GM19099 (cell line): Measurements from ENCODE around the gene GJB1.

ENCODE experiments used
- POLR2A ChIP-seq: IDR thresholded peaks from 3 replicates; pipeline ENCODE4 v1.6.1; 2011; ENCODE audit warnings: low read depth; ENCODE audit not compliant: insufficient read length; ENCODE audit errors: extremely low read depth

Gene GJB1

GRCh38 chrX:71239781-71240180, 16.8 kb downstream of the GJB1 start:
- no peak for TF ChIP-seq POLR2A

DNA sequence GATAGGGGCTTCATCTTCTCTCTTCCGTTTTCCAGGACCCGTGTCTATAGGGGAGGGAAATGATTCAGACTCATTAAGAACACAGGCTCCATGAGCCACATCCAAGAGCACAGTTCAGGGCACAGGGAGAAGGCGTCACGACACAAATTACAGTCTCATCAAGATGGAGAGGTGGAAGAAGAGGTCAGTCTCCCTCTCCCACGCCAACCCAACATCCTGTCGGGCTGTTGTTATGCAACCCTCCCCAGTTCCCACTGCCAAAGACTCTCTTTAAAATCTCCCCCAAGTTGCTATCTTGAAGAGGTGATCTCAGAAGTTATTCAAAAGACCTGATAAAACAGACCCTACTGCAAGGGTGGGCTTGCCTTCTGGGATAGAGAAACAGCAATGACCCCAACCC, 18.3 kb downstream of the GJB1 start:
- no peak for TF ChIP-seq POLR2A

DNA sequence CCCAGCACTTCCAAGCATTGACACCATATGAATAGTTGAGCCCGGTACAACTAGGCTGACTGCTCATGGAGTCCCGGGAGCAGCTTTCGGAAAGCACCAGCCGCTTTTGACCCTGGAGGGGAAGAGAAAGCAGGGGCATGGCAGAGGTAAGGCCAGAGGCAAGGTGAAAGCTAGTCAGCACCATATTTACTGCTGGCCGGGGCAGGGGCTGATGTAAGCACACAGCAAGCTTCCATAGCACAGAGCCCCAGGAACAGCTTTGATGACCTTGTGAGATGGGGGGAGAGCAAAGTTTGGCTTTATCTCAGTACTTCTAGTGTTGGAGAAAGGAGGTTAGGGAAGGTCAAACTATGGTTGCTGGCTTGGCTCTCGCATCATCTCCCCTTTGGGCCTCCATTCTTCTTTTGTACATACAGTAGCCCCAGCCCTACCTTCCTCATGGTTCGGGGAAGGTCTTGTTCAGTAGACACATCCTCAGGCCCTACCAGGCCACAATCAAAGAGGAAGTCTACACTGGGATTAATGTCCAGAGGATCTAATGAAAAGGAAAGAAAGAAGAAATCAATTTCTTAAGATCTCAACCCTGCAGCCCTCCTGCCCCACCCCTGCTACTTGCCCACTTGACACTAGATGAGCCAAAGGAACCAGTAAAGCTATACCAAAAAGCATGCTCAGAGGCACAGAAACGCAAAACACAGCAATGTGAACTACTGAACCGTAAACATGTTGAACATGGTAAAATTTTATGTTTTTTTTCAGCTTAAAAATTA, 21.5 kb downstream of the GJB1 start:
- no peak for TF ChIP-seq POLR2A

GRCh38 chrX:71245159-71245558, 22.1 kb downstream of the GJB1 start:
- no peak for TF ChIP-seq POLR2A

- TF ChIP-seq POLR2A: no peak
Observed at GRCh38 chrX:71250841-71251240, 27.8 kb downstream of the GJB1 start.

GRCh38 chrX:71251466-71251973, 28.5 kb downstream of the GJB1 start:
- no peak for TF ChIP-seq POLR2A

DNA sequence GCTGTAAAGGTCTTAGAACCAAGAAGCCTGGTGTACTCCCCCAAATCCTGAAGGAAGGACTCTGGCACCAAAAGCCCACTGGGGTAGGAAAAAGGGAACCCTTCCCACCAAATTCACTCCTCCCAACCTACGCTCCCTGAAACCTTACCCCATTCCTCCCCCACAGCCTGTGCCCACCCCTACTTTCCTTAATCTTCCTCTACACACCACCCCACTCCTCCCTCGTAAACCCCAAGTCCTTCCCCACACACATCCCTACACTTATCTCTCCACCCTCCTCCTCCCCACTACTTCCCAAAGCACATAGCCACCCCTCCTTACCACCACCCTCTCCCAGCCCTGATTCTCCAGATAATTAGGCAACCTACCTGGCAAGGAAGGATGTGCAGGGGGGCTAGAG, 29.2 kb downstream of the GJB1 start:
- no peak for TF ChIP-seq POLR2A

DNA sequence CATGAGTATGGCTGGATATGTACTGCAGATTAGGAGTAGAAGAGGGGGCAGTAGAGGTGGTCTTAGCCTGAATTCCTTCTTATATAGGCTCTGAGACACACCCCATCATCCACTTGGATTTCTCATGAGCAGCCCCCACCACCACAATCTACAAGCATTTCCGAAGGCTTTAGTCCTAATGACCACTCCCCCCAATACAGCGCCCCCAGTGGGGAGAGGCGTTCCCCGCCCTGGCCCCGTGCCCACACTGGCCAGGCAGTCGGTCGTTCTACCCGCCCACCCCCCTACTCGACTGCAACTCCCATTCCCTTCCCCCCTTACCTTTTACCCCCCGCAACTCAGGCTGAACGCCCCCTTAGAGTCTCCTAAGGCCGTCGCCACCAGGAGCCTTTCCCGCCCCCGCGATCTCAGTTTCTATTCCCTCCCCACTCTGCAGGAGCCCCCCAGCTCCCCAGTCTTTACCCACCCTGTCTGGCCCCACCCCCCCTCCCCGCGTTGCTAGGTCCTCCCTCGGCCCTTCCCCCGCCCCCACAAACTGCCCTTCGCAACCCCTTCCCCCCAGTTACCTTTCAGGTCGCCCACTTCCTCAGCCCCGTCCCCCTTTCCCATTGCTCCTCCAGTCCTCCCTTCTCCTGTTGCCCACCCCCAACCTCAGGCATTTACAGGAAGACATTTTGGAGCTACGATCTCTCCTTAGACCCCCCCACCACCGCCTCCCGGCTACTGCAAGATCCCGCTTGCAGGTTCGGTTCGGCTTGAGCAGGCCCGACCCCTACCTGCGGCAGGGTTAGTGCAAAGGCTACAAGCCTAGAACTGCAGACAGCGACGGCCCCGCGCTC, 30.4 kb downstream of the GJB1 start:
- TF ChIP-seq POLR2A: no peak

DNA sequence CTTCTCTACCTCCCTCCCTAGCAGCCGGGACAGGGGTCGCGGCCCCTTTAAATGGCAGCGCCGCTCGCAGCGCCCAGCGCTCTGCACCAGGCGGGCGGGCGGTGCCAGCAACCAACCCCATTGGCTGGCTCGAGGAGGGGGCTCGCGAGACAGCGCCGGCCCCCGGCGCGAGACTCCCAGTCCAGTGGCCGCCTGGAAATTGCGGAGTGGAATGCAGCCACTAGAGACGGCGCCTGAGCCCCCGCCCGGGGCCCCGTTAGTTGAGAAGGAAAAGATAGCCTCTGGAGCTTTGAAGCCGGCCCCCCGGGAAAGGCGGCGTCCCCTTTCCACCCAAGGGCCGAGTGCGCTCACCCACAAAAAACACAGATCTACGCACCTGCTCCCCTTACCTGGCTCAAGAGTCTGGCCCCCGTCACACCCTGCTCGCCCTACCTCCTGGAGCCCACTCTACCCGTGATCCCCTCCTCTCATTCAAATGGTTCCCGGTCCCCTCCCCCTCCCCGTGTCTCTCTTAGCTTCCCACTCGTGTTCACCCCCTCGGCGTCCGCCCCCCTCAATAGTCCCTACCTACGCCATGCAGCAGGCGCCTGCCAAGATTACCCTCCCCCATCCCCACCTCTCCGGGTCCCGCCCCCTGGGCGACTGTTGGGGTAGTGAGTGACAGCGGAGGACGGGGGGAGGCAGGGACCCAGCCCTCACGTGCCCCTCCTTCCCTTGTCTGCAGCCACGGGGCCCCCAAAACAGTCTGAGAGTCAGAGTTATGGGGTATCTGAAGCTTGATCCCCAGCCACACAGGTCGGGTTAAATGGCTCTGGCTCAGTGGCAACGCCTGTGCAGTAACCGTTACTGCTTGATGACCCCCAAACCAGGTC, 31.3 kb downstream of the GJB1 start, which contains the start of gene ZMYM3:
Gene ZMYM3 (minus strand): TSS at position 49 of the 872 bp plus-strand sequence. CDS start 885 bp downstream, outside the sequence.
- peak; percentile 56 for TF ChIP-seq POLR2A

GRCh38 chrX:71256051-71256450, 33.0 kb downstream of the GJB1 start:
- no peak for TF ChIP-seq POLR2A

- TF ChIP-seq POLR2A: no peak
Observed at GRCh38 chrX:71256856-71257255, 33.8 kb downstream of the GJB1 start.

DNA sequence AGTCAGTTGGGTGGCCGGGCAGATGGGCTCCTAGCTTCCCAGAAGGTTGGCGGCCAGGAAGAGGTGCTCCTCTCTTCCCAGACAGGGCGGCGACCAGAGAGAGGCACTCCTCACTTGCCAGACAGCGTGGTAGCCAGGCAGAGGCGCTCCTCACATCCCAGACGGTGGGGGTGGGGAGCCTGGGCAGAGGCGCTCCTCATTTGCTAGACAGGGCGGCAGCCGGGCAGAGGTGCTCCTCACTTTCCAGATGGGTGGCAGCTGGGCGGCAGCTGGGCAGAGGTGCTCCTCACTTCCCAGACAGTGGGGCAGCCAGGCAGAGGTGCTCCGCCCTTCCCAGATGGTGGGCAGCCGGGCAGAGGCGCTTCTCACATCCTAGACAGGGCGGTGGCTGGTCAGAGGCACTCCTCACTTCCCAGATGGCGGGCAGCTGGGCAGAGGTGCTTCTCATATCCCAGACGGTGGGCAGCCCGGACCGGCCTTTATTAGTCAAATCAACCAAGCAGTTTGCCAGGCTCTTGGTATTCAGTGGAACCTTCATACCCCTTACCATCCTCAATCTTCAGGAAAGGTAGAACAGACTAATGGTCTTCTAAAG, 46.9 kb downstream of the GJB1 start:
- TF ChIP-seq POLR2A: no peak
